Urothelium cell line (cell line): ENCODE measurements around the gene PIGQ.
A peak's percentile ranks its signal among the peaks of the same experiment; 100 is the strongest.

Source experiments
- DNase-seq: peaks from one replicate; pipeline ENCODE4 v3.0.0; 2011; ENCODE audit warnings: low spot score, mixed read lengths
- FAIRE-seq: peaks from 2 replicates; lab custom pipeline; 2011; peaks lifted over from hg19 to GRCh38; lab: Jason Lieb, UNC

PIGQ gene

GRCh38 chr16:566475-567372 is 3.0 kb upstream of the PIGQ start, which contains the start of gene NHLRC4:
Gene NHLRC4, plus strand, starts transcription at chr16:567005. Its CDS starts 1,043 bp downstream, at chr16:568048.
- FAIRE-seq, result peak; percentile 23

GRCh38 chr16:567373-568256 is 2.2 kb upstream of the PIGQ start:
- FAIRE-seq, result no peak

More at GRCh38 chr16:566475-567372, 3.0 kb upstream of the PIGQ start, which contains the start of gene NHLRC4:
- DNase-seq, result peak; percentile 40

DNA sequence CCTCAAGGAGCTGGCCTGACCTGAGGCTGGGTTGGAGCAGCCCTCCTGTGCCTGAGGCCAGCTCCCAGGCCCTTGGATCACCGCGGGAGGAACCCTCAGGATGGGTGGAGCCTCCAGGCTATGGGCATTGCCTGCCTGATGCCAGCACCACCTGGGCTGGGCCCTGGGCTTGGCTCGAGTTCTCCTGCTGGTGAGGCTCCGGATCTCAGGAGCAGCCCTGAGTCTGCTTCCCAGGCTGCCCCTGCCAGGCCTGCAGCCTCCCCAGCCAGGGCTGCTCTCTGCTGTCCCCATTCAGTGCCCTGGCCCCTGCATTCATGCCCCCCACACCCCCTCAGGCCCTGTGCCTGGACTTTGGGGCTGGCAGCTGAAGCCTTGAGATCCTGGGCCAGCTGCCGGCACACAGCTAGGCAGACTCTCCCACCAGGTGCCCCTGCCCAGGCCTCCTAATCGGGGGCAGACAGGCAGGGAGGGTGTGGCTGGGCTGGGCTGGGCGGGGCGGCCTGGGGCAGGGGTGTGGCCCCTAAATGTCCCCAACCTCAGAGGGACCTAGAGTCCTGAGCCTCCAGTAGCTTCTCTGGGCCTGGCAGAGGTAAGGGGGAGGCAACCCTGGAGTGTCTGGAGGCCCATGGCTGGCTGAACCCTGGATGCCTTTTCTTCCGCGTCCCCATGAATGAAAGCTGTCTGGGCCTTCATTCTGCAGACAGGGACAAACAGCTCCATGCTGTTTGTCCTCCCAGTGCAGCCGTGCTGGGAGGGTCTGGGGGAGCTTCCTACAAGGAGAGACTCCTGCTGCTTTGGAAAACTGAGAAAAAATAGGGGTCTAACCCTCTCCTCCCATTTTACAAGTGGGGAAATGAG is 1.1 kb upstream of the PIGQ start:
- DNase-seq (no peak), FAIRE-seq (no peak)

More at GRCh38 chr16:567373-568256, 2.2 kb upstream of the PIGQ start:
- no peak for DNase-seq

GRCh38 chr16:572865-573650 is 3.3 kb downstream of the PIGQ start:
- DNase-seq (no peak), FAIRE-seq (no peak)

- DNase-seq (no peak), FAIRE-seq (no peak)
Measured at GRCh38 chr16:574021-574760, 4.4 kb downstream of the PIGQ start.

GRCh38 chr16:575354-576196 is 5.8 kb downstream of the PIGQ start:
- no peak for FAIRE-seq
- DNase-seq, result no peak

DNA sequence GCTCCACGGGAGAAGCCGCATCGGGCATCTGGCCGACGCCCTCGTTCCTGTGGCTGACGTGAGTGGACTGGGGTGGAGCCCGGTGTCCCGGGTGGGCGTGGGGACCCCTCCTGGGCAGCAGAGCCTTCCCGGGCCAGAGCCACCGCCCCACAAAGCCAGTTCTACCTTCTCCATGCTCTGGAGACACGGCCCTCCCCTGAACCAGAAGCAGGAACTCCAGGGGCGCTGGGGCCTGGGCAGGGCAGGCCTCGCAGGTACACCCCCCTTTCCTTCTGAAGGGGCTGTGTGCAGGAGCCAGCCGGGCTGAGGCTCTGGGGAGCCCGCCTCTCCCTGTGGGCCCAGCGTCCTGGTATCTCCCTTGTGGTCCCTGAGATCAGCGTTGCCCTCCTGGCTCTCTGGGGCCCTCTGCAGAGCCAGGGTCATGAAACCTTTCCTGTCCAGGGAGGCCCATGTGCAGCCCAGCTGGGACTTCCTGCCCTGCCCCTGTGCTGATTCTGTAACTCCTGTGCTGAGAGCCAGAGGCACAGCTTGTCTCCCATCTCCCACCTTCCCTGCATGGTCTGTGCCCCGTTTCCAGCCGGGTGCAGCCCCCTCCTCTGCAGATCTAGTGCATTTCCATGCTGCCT is 6.5 kb downstream of the PIGQ start:
- DNase-seq (no peak), FAIRE-seq (no peak)

GRCh38 chr16:576823-577201 is 7.0 kb downstream of the PIGQ start:
- FAIRE-seq (no peak), DNase-seq (no peak)

- FAIRE-seq (no peak), DNase-seq (no peak)
Measured at GRCh38 chr16:577796-578195, 8.0 kb downstream of the PIGQ start.

- DNase-seq (no peak), FAIRE-seq (no peak)
Measured at GRCh38 chr16:578232-578869, 8.6 kb downstream of the PIGQ start.

DNA sequence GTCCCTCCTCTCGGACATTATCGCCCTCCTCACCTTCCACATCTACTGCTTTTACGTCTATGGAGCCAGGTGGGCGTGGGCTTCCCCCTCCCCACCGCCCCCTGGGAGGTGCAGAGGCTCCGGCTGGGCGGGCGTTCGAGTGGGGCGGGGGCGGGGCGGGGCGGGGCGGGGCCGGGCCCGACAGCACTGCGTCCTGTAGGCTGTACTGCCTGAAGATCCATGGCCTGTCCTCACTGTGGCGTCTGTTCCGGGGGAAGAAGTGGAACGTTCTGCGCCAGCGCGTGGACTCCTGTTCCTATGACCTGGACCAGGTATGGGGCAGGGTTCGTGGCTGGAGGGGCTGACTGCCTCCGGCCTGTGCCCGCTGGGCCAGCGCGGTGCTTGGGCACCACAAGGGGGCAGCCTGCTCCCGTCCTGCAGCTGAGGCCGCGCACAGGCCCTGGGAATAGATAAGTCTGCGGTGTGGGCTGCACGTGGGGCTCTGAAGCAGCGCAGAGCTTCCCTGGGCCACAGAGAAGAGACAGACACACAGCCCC is 9.2 kb downstream of the PIGQ start:
- FAIRE-seq, result no peak

GRCh38 chr16:580141-580945 is 10.6 kb downstream of the PIGQ start:
- FAIRE-seq (no peak), DNase-seq (no peak)

More for the DNA sequence above, 9.2 kb downstream of the PIGQ start:
- DNase-seq, result no peak

GRCh38 chr16:580946-581498 is 11.3 kb downstream of the PIGQ start:
- FAIRE-seq (no peak), DNase-seq (no peak)

GRCh38 chr16:582218-582613 is 12.4 kb downstream of the PIGQ start:
- DNase-seq, result no peak
- no peak for FAIRE-seq

- no peak for FAIRE-seq
- no peak for DNase-seq
Measured at GRCh38 chr16:582614-583331, 13.0 kb downstream of the PIGQ start.
